B cell (primary cell): Measurements from ENCODE around the gene COL21A1. TPM values are rescaled to one million over a fixed set of nuclear protein-coding genes. Genes with fewer than 3 reads are reported as not detected.

Experiments
- ATAC-seq: fragments of 200-7000 bp; cut with Tn5 transposase; one replicate; pipeline ENCODE4 v1.10.0; 2021; ENCODE audit warnings: low read depth, mild to moderate bottlenecking, moderate number of reproducible peaks, moderate library complexity
- CTCF ChIA-PET: fragments of 350-600 bp; sonication (Branson Sonifier 250); formaldehyde crosslinking; loops from one replicate; lab custom pipeline; 2021; ENCODE audit warnings: antibody characterized with exemption, inconsistent platforms; lab: Charles Lee
- POLR2A ChIA-PET: fragments of 350-600 bp; sonication (Branson Sonifier 250); formaldehyde crosslinking; loops from one replicate; lab custom pipeline; 2021; ENCODE audit warnings: antibody characterized with exemption; lab: Charles Lee
- DNase-seq: peaks from one replicate; pipeline ENCODE4 v3.0.0; 2013
- H2AFZ ChIP-seq: 2 replicates; pipeline ENCODE4 v1.6.1; 2012; ENCODE audit warnings: mild to moderate bottlenecking, low read depth, low read length; ENCODE audit not compliant: insufficient read depth, poor library complexity, severe bottlenecking
- H3K27ac ChIP-seq, 2 donors: 1 replicate in 1 of 2; 2 replicates in 1 of 2; pipeline ENCODE4 v1.5.1; 2012 to 2013; ENCODE audit warnings: low read length in 2 of 2, mild to moderate bottlenecking in 2 of 2, moderate library complexity in 1 of 2
- H3K27me3 ChIP-seq, 4 experiments: fragments of 200-600 bp in 1 of 4; sonication (generic) in 1 of 4; replicated peaks in 1 of 4; 1 replicate in 2 of 4; 2 replicates in 2 of 4; pipeline versions ENCODE4 v1.6.1 to v1.7.0; 2013 to 2016; ENCODE audit warnings: low read length in 3 of 4, mild to moderate bottlenecking in 2 of 4, mixed read lengths in 1 of 4, moderate library complexity in 1 of 4; ENCODE audit not compliant: insufficient read depth in 4 of 4, control insufficient read depth in 3 of 4; ENCODE audit errors: control extremely low read depth in 1 of 4
- H3K36me3 ChIP-seq, 2 experiments: replicated peaks in 1 of 2; 1 replicate in 1 of 2; 2 replicates in 1 of 2; pipeline versions ENCODE4 v1.6.1 to v1.7.1; 2013; ENCODE audit warnings: low read length in 1 of 2; ENCODE audit not compliant: insufficient read depth in 2 of 2, control insufficient read depth in 1 of 2; ENCODE audit errors: control extremely low read depth in 1 of 2, extremely low read depth in 1 of 2
- H3K4me1 ChIP-seq, 2 donors: fragments of 200-600 bp in 1 of 2; sonication (generic) in 1 of 2; 1 replicate in 1 of 2; 2 replicates in 1 of 2; pipeline versions ENCODE4 v1.5.1 to v1.6.1; 2013 to 2017; ENCODE audit warnings: low read length in 2 of 2; ENCODE audit not compliant: control insufficient read depth in 2 of 2, insufficient read depth in 2 of 2
- H3K4me2 ChIP-seq: replicated peaks from 2 replicates; pipeline ENCODE3; 2012; ENCODE audit warnings: mild to moderate bottlenecking, low read depth, low read length; ENCODE audit not compliant: poor library complexity, severe bottlenecking
- H3K4me3 ChIP-seq, 5 experiments: fragments of 200-600 bp in 1 of 5; sonication (generic) in 1 of 5; 1 replicate in 3 of 5; 2 replicates in 2 of 5; pipeline versions ENCODE4 v1.5.1 to v1.7.0; 2011 to 2016; ENCODE audit warnings: low read length in 4 of 5, mild to moderate bottlenecking in 4 of 5, low read depth in 2 of 5, control low read depth in 1 of 5, moderate library complexity in 1 of 5; ENCODE audit not compliant: insufficient read depth in 1 of 5; ENCODE audit errors: control extremely low read depth in 1 of 5, extremely low read depth in 1 of 5
- H3K79me2 ChIP-seq: fragments of 200-600 bp; sonication (generic); one replicate; pipeline ENCODE4 v1.6.0; 2016; ENCODE audit warnings: low read length; ENCODE audit not compliant: control insufficient read depth, insufficient read depth
- H3K9ac ChIP-seq: fragments of 200-600 bp; sonication (generic); 2 replicates; pipeline ENCODE4 v1.6.1; 2017; ENCODE audit warnings: mild to moderate bottlenecking, low read length, moderate library complexity
- H3K9me3 ChIP-seq, 3 donors: one replicate each; pipeline versions ENCODE4 v1.6.1 to v1.7.1; 2013; ENCODE audit warnings: low read length in 2 of 3; ENCODE audit not compliant: control insufficient read depth in 2 of 3, insufficient read depth in 1 of 3; ENCODE audit errors: control extremely low read depth in 1 of 3
- H4K20me1 ChIP-seq: 2 replicates; pipeline ENCODE4 v1.6.0; 2012; ENCODE audit warnings: mild to moderate bottlenecking, low read length; ENCODE audit not compliant: insufficient read depth, control insufficient read depth, poor library complexity, severe bottlenecking
- H3K27ac Mint-ChIP-seq: one replicate; pipeline ENCODE4 v1.8.0; 2021; ENCODE audit warnings: mixed read lengths
- H3K27me3 Mint-ChIP-seq: one replicate; pipeline ENCODE4 v1.8.0; 2021; ENCODE audit warnings: mixed read lengths
- H3K4me1 Mint-ChIP-seq: one replicate; pipeline ENCODE4 v1.8.0; 2021; ENCODE audit warnings: mixed read lengths
- H3K4me3 Mint-ChIP-seq: one replicate; pipeline ENCODE4 v1.8.0; 2021; ENCODE audit warnings: mixed read lengths
- H3K9me3 Mint-ChIP-seq: one replicate; pipeline ENCODE4 v1.8.0; 2022; ENCODE audit warnings: mixed read lengths; ENCODE audit not compliant: insufficient read depth
- CTCF ChIP-seq: fragments of 200-600 bp; IDR thresholded peaks from one replicate; pipeline ENCODE4 v1.8.0; 2022; ENCODE audit warnings: antibody characterized with exemption, mild to moderate bottlenecking
- EZH2 ChIP-seq: IDR thresholded peaks from 2 replicates; pipeline ENCODE4 v1.6.1; 2012; ENCODE audit warnings: borderline replicate concordance, low read depth, mild to moderate bottlenecking, moderate library complexity, low read length; ENCODE audit not compliant: insufficient read depth, poor library complexity, severe bottlenecking
- WGBS: methylation state at CpG from one replicate; pipeline ENCODE4 v1.1.5; 2013; ENCODE audit warnings: missing lambda C conversion rate; ENCODE audit not compliant: insufficient coverage; 5-methylcytosine and 5-hydroxymethylcytosine counted together
- intact Hi-C: fragments of 100-400 bp; cut with micrococcal nuclease; formaldehyde crosslinking; loops from one replicate; pipeline ENCODE4 v1.10.0; 2022
- polyA plus RNA-seq: library from polyadenylated mRNA; depleted of rRNA; stranded (reverse); fragments of >200 nt; gene quantifications from 2 replicates; pipeline ENCODE4 v1.2.3, GENCODE V29; 2012
- total RNA-seq, 2 donors: library from RNA; stranded (reverse); fragments of 120-200 nt in 1 of 2; gene quantifications; 1 replicate in 1 of 2; 2 replicates in 1 of 2; pipeline versions ENCODE4 v1.2.3 to v1.2.4, GENCODE V29; 2013 to 2022

COL21A1 gene
- total and polyA plus RNA-seq, 2 donors (not counting 1 experiment from before 2014, with no cell fraction given) = not detected

- CTCF ChIA-PET = no interaction called here
- Mint-ChIP-seq H3K4me3 (no peak overlapping the region), H3K9me3 (no peaks in the 10 kb centered on the region), H3K4me1 (no peaks in the 10 kb centered on the region), H3K27me3 (no peaks in the 10 kb centered on the region), H3K27ac (no peak overlapping the region)
- Histone ChIP-seq H3K4me2 (no peak overlapping the region), H3K27ac (no peak overlapping the region), H3K9me3 (no peaks in the 10 kb centered on the region), H3K79me2 (no peaks in the 10 kb centered on the region), H3K27me3 (no peaks in the 10 kb centered on the region), H3K36me3 (no peaks in the 10 kb centered on the region), H3K9ac (no peak overlapping the region), H3K4me1 (no peaks in the 10 kb centered on the region), H4K20me1 (no peaks in the 10 kb centered on the region), H2AFZ (no peak overlapping the region), H3K4me3 (no peak overlapping the region)
- DNase-seq (no peak), ATAC-seq (no peak)
- TF ChIP-seq EZH2 (no peak), CTCF (no peak)
- POLR2A ChIA-PET = no interaction called here
- intact Hi-C loops = no loop called here
Measured at GRCh38 chr6:56231827-56232226, 15.6 kb downstream of the COL21A1 start.

DNA sequence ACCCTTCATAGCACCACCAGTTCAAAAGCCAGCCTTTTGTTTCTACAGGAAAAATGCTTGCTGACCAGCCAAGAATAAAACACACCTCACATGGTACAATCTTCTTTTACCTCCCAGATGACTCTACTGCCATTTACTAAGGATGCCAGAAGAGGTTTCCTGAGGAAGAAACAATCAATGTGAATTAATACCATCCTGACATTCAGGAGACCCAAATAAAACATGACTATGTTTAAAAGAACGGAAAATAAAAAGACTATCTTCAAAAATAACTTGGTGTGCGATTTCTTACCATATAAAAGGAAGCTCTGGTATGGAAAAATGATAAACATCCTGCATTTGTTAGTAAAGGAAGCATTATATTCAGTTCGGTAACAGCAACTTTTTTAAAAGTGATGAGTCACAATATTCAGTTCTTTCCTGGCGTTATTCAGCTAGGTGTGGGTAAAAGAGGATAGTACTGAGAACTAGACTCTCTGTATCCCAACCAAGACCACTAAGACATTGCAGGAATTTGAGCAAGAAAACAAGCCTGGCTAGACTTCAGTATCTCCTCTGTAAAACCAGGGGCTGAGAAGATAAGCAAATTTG lies 16.3 kb downstream of the COL21A1 start:
- no peak overlapping the region for H3K4me2 ChIP-seq
- ChIA-PET CTCF (no interaction called here), POLR2A (no interaction called here)
- no peak overlapping the region for H3K27ac ChIP-seq
- H3K36me3 ChIP-seq = no peaks in the 10 kb centered on the region
- DNase-seq (no peak), ATAC-seq (no peak)
- no peak overlapping the region for H3K9ac ChIP-seq
- H3K79me2 ChIP-seq = no peaks in the 10 kb centered on the region
- no peak for TF ChIP-seq CTCF
- no peak for TF ChIP-seq EZH2
- intact Hi-C loops = no loop called here
- Mint-ChIP-seq H3K9me3 (no peaks in the 10 kb centered on the region), H3K4me3 (no peak overlapping the region), H3K27me3 (no peaks in the 10 kb centered on the region), H3K4me1 (no peaks in the 10 kb centered on the region), H3K27ac (no peak overlapping the region)
- H3K9me3 ChIP-seq = no peaks in the 10 kb centered on the region
- WGBS = no CpG with 5 or more reads among the region's 4 CpGs
- no peaks in the 10 kb centered on the region for H4K20me1 ChIP-seq
- no peak overlapping the region for H3K4me3 ChIP-seq
- no peak overlapping the region for H2AFZ ChIP-seq
- H3K4me1 ChIP-seq = no peaks in the 10 kb centered on the region
- no peaks in the 10 kb centered on the region for H3K27me3 ChIP-seq
